GM13976 (cell line): Measurements from ENCODE around the gene IGFLR1.

Experiments used
- DNase-seq: peaks from one replicate; pipeline ENCODE4 v3.0.0; 2012; ENCODE audit warnings: low spot score
- CTCF ChIP-seq: IDR thresholded peaks from 2 replicates; pipeline ENCODE4 v1.5.1; 2012; ENCODE audit warnings: borderline replicate concordance, mild to moderate bottlenecking; ENCODE audit not compliant: insufficient read depth; ENCODE audit errors: extremely low read depth, missing control alignments, control extremely low read depth
- in situ Hi-C: fragments of 300-500 bp; cut with MboI; formaldehyde crosslinking; loops from one replicate; pipeline ENCODE4 v1.12.0; 2022; ENCODE audit warnings: low sequenced_read_pairs, mixed read lengths, inconsistent platforms; ENCODE audit not compliant: unreplicated experiment

The IGFLR1 gene

GRCh38 chr19:35732540-35733179 is 9.6 kb downstream of the IGFLR1 start:
- no peak for DNase-seq
- no peak for TF ChIP-seq CTCF
- in situ Hi-C loops = no loop called here

- no peak for DNase-seq
- TF ChIP-seq CTCF = no peak
- in situ Hi-C loops = no loop called here
These were observed 10.4 kb downstream of the IGFLR1 start for GRCh38 chr19:35731779-35732405.

- DNase-seq = no peak
- no peak for TF ChIP-seq CTCF
- in situ Hi-C loops = no loop called here
These were observed 10.9 kb downstream of the IGFLR1 start for GRCh38 chr19:35731353-35731752.

- DNase-seq = no peak
- TF ChIP-seq CTCF = no peak
- in situ Hi-C loops = no loop called here
These were observed 11.9 kb downstream of the IGFLR1 start for GRCh38 chr19:35730326-35730725.

GRCh38 chr19:35729763-35730162 is 12.5 kb downstream of the IGFLR1 start:
- no peak for TF ChIP-seq CTCF
- in situ Hi-C loops = no loop called here
- no peak for DNase-seq

GRCh38 chr19:35729021-35729420 is 13.2 kb downstream of the IGFLR1 start:
- no peak for DNase-seq
- in situ Hi-C loops = no loop called here
- no peak for TF ChIP-seq CTCF
